PFSK-1 (cell line): Measurements from ENCODE around the gene ATL2. TPM values are rescaled to one million over a fixed set of nuclear protein-coding genes. Genes with fewer than 3 reads are reported as not detected.

Experiments
- FOXP2 ChIP-seq: optimal IDR thresholded peaks from 2 replicates; pipeline ENCODE3; 2011; ENCODE audit warnings: borderline replicate concordance, control low read depth, inconsistent platforms; ENCODE audit not compliant: insufficient read depth; ENCODE audit errors: extremely low read length, extremely low read depth
- POLR2AphosphoS5 ChIP-seq: IDR thresholded peaks from 2 replicates; pipeline ENCODE4 v1.6.1; 2012; ENCODE audit warnings: low read depth, mild to moderate bottlenecking, control low read depth, low read length, moderate library complexity
- REST ChIP-seq, 2 experiments: IDR thresholded peaks; 2 replicates each; pipeline versions ENCODE4 v1.6.1 to v1.8.0; 2011 to 2012; ENCODE audit warnings: low read depth in 2 of 2, low read length in 2 of 2, control low read depth in 1 of 2, inconsistent platforms in 1 of 2, mild to moderate bottlenecking in 1 of 2, moderate library complexity in 1 of 2; ENCODE audit not compliant: insufficient read depth in 1 of 2
- SIN3A ChIP-seq: IDR thresholded peaks from 2 replicates; pipeline ENCODE4 v1.6.1; 2012; ENCODE audit warnings: mild to moderate bottlenecking, low read length, moderate library complexity, borderline replicate concordance; ENCODE audit not compliant: insufficient read depth
- TAF1 ChIP-seq: IDR thresholded peaks from 2 replicates; pipeline ENCODE4 v1.6.1; 2012; ENCODE audit warnings: low read length, control low read depth, borderline replicate concordance; ENCODE audit not compliant: insufficient read depth
- polyA plus RNA-seq: library from polyadenylated mRNA; unstranded; fragments of >200 nt; gene quantifications from one replicate; pipeline ENCODE4 v1.2.1, GENCODE V29; 2012; ENCODE audit warnings: low read depth, missing spikeins; ENCODE audit not compliant: insufficient read length

ATL2 gene
- 51.9 TPM for polyA plus RNA-seq

- TF ChIP-seq TAF1 (peak; percentile 92), REST (IDR thresholded peaks at IDR 0.05; ENCODE audit: insufficient read depth in 1 of 2, low read depth in 2 of 2, low read length in 2 of 2) (peak in 1 of 2 experiments; percentile 8; a peak in 1 of 4 replicates), POLR2AphosphoS5 (peak; percentile 86), FOXP2 (peak; percentile 57), SIN3A (0 out of 2 replicates have a peak, but pooled peaks have one; percentile 15)
Measured at GRCh38 chr2:38377050-38377828, at the start of gene ATL2. ATL2 (minus strand) TSS chr2:38377273; CDS start chr2:38377260, 13 bp downstream.

GRCh38 chr2:38423763-38424162, 46.7 kb upstream of the ATL2 start:
- no peak for TF ChIP-seq REST (IDR thresholded peaks at IDR 0.05; ENCODE audit: insufficient read depth in 1 of 2, low read depth in 2 of 2, low read length in 2 of 2)
- no peak for TF ChIP-seq TAF1
- TF ChIP-seq POLR2AphosphoS5 = no peak
- TF ChIP-seq SIN3A = no peak
- no peak for TF ChIP-seq FOXP2

- TF ChIP-seq SIN3A (no peak), TAF1 (no peak), POLR2AphosphoS5 (no peak), FOXP2 (no peak), REST (IDR thresholded peaks at IDR 0.05; ENCODE audit: insufficient read depth in 1 of 2, low read depth in 2 of 2, low read length in 2 of 2) (no peak)
Measured at GRCh38 chr2:38421274-38422056, 44.4 kb upstream of the ATL2 start.

- TF ChIP-seq POLR2AphosphoS5 (no peak), TAF1 (no peak), SIN3A (no peak), FOXP2 (no peak), REST (IDR thresholded peaks at IDR 0.05; ENCODE audit: insufficient read depth in 1 of 2, low read depth in 2 of 2, low read length in 2 of 2) (no peak)
Measured at GRCh38 chr2:38419499-38419898, 42.4 kb upstream of the ATL2 start.
